Measurements from ENCODE around the gene GPR183. TPM values are rescaled to one million over a fixed set of nuclear protein-coding genes. Genes with fewer than 3 reads are reported as not detected.

The GPR183 gene
- polyA plus RNA-seq (2013, experiment 1 of 2; ENCODE audit: insufficient read length) = 5.7 TPM
- 8.7 TPM for polyA plus RNA-seq (2013, experiment 2 of 2; ENCODE audit: insufficient read length)

DNA sequence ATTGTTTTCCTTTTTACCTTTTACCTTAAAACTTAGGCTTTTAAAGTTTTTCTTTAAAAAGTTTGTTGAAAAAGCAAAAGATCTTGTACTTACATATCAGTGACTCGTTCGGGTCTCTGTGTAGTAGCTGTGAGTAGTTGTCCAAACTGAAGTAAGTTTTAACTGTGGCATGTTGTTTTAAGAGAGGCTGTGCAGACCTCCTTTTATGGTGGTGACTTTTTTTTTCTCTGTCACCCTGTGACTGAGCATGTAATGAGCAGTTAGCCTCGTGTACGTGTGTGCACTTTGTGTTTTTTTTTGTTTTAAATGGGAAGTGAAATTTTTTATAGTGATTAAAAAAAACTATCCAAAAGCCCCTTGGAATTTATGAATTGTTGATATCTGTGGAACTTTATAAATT, at the start of gene GPR183:
Gene GPR183 (minus strand): TSS at position 153 of the 400 bp plus-strand sequence. CDS start 11,254 bp downstream, outside the sequence.
- DNase-seq = peak; percentile 88

- peak; percentile 71 for DNase-seq
Measured at GRCh38 chr13:99356262-99357091, 49.3 kb upstream of the GPR183 start.

DNA sequence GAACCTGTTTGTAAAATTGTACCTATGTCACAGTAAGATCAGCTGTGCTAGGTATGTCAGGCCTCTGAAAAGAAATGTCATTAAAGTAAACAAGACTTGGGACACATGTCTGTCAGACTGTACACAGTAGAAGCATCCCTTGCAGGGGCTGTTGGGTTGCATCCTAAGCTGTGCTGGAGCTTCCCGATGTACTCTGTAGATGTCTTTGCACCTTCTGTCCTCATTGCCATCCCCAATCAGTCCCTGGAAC, 48.7 kb upstream of the GPR183 start:
- DNase-seq = no peak

DNA sequence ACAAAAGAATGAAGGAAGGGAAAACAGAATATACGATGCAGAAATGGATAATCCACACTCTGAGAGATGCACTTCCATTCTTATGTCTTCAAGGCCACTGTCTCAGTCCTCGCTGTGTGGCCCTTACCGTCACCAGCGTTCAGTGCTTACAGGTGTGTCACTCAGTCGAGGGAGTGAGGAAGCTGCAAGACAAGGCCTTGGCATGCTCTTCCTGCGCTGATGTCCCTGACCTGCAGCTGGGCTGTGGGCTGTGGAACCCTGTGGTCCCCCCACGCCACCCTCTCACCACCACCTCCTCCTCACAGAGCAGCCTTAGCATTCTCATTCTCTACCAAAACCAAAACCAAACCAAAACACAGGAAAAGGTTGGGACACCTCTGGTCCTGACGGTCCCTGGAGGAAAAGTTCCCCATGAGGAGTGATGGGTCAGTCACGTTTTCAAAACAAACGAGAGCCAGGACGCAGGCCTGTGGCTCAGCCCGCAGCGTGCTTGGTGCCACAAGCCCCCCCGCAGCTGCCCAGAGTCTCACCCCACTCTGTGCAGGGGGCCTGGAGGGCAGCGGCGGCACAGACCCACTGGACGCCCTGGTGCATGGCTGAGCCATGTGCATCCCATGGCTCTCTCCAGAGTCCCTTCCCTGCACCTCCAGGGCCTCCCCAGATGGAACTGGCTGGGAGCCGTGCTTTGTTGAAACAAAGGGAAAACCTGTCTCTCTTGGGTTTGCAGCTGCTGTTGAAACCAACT, 48.2 kb upstream of the GPR183 start:
- DNase-seq = no peak

GRCh38 chr13:99354371-99354951, 47.3 kb upstream of the GPR183 start:
- no peak for DNase-seq

GRCh38 chr13:99353836-99354235, 46.6 kb upstream of the GPR183 start:
- DNase-seq = peak; percentile 48

DNA sequence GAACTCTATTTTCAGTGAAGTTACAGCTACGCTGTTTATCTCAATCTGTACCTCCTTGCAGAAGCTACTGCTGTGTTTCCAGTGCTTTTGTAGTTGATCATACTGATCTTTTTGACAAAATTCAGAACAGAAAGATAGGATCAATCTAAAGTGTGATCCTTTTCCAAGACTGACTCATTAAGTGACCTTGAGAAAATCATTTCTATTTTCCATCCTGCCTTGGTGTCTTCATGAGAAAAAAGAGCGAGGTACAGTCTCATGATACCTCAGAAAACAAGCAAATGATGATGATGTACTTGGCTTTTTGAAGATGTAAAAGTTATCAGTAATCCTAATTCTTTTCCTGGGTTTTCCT, 46.0 kb upstream of the GPR183 start:
- DNase-seq = no peak

GRCh38 chr13:99352351-99353245, 45.4 kb upstream of the GPR183 start:
- no peak for DNase-seq

DNA sequence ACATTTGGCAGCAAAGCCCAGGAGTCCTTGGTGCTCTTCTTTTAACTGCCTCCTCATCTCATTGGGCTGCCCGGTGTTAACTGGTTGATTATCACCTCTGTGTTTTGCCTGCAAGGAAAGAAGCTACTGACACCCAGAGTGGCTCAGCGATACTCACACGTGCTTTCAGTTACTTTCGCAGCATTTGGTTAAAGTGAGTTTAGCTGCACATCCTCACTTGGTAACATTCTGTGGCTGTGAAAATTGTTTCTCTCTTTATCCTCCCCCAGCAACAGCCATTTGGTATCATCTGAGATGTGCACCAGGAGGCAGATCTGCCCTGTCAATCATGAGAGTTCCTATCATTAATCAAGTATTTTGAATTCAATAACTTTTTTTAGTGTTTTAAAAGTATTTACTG, 44.6 kb upstream of the GPR183 start:
- DNase-seq = no peak

DNA sequence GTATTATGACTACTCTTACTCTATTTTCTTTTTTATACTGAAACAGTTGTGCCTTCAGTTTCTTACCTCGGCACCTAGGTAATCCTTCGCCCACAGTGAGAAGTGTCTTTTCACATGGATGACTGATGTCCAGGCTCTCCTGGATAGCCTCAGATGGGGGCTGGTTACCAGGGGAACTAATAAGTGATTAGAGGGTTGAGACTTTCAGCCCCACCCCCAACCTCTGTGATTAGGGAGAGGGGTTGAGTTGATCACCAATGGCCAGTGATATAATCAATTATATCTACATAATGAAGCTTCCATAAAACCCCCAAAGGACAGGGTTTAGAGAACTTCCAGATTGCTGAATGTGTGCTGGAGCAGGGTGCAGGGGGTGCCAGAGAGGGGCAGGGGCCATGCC, 43.0 kb upstream of the GPR183 start:
- no peak for DNase-seq

- DNase-seq = no peak
Measured at GRCh38 chr13:99347911-99348451, 40.8 kb upstream of the GPR183 start.

DNA sequence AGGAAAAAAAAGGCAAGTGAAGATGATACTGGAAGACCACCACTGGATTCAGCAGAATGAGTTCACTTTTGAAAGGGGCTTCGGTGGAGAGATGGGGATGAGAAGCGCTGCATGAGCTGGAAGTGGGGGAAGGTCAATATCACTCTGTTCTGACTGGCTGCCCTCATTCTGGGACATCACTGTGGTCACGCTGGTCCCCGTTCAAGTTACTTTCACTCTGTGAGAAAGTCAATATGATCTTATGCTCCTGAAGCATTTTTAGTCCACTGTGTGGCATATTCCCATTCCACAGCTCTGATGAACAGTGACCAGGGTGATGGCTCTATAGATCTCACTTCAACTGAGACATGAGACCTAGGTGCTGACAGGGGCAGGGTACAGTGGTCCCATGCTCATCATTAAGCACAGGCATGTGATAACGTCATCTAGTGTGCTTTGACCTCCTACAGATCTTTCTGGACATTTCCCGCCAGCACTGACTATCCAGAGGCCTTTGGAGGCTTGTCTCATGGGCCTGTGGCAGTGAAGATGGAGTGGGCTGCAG, 40.2 kb upstream of the GPR183 start:
- no peak for DNase-seq

DNA sequence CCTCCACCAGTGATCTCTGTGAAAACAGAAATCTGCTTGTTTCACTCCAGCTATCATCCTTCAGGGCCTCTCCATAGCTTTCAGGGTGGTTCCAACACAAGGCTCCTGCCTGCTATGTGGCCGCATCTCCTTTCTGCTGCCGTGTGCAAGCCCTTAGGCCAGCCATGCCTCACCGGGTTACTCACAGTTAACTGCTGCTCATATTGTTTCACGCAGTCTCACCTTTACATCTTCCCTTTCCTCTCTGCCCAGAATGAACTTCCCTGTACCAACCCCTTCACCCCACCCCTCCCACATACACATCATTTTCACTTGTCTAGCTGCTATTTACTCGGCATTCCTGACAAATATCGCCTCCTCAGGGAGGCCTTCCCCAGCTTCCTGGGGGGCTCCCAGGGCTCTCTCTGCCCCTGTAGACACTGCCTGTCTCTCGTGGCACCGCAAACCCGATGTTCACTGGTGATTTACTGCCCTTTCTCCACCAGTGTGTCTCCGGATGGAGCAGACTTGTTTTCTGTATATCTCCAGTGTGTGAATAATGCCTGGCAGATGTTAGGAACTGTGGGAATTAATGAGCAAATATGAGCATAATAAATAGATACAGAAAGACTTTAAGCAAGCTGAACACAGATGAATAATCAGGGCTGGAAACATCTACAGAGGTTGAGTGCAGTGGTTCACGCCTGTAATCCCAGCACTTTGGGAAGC, 39.3 kb upstream of the GPR183 start:
- no peak for DNase-seq

- DNase-seq = no peak
Measured at GRCh38 chr13:99345345-99345744, 38.1 kb upstream of the GPR183 start.

DNA sequence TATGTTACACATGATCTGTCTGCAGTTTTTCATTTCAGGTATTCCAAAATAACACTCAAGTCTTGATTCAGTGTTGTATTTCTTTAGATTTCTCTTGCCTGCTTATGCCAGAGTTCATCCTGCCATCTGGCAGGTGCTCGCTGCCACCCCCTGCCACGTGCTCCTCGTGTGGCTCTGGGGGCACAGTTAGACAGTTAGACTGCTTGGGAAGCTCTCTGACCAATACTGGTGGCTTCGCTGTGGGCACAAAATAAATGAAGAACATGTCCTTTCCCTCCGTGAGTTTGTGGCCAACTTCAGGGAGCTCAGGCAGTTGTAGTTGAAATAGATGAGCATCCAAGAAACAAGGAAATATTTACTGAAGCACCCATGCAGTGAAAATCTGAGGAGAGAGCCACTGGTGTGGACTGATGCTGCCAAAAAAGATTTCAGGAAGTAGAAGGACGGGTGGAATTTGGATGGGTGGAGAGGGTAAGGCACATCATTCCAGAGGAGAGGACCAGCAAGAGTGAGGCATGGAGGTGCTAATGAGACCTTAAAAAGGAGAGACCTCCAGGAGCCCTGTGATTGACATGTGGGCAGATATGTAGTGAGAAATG, 37.5 kb upstream of the GPR183 start:
- no peak for DNase-seq

- no peak for DNase-seq
Measured at GRCh38 chr13:99342723-99343315, 35.6 kb upstream of the GPR183 start.

- no peak for DNase-seq
Measured at GRCh38 chr13:99341969-99342722, 34.9 kb upstream of the GPR183 start.

DNA sequence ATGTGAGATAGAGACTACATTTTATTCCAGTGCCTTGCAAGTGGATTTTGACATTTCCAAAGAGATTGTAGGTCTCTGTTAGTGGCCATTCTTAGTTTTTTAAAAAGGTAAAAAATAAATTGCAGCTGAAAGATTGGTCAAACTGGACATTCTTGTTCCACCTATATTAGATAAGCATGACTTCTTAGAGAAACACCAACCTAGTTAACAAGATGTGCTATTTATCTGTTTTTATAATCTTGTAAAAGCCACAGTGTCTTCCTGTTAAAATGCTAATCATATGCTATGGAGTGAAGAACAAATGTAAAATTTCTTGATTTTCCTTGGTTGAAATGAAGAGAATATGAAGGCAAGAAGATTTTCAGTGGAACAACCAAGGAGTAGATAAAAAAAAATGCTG, 33.4 kb upstream of the GPR183 start:
- no peak for DNase-seq

- DNase-seq = no peak
Measured at GRCh38 chr13:99339736-99340397, 32.7 kb upstream of the GPR183 start.

Measured in fibroblast of skin of back (primary cell).